GM19438 (cell line): ENCODE measurements around the gene CNTN5.

Experiments
- ATAC-seq: cut with Tn5 transposase; IDR thresholded peaks from one replicate; pipeline ENCODE4 v1.9.1; 2021; ENCODE audit warnings: low read depth; ENCODE audit not compliant: unreplicated experiment

Gene CNTN5

GRCh38 chr11:100356035-100356434, 1335.3 kb downstream of the CNTN5 start:
- no peak for ATAC-seq

DNA sequence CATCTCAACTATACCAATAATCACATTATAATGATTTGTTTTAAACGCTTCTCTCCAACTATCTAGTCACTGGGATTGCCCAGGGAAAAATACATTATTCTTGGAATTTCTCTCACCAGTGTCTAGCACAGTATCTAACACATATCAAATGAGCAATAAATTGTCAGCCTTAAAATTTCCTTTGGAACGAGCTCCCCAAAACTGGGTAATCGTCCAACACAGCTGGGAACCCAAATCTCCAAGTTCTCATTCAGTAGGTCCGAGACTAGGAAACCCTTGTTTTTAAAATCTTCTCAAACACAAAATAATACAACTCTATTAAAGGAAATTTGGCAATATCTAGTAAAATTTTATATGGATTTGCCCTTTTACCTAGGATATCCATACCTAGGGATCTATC, 1338.5 kb downstream of the CNTN5 start:
- ATAC-seq: no peak

GRCh38 chr11:100367892-100368291, 1347.1 kb downstream of the CNTN5 start:
- no peak for ATAC-seq

GRCh38 chr11:100383357-100383865, 1362.7 kb downstream of the CNTN5 start:
- no peak for ATAC-seq

DNA sequence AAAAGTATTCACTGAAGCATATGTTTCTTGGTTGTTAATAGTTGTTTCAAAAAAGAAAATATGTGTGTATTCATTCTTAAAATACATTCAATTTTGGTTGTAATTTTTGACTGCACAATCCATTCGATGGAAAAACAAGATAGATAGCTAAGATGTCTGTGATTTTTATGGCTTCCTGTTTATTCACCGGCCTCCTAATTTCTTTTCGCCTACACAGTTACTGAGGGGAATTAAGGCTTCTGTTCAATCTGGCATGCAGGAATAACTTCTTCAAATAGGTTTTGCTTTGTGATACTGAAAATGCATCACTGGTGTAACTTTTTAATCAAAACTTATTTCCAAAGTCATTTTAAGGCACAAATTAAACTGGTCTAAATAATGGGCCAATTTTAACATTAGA, 1375.5 kb downstream of the CNTN5 start:
- ATAC-seq: no peak

DNA sequence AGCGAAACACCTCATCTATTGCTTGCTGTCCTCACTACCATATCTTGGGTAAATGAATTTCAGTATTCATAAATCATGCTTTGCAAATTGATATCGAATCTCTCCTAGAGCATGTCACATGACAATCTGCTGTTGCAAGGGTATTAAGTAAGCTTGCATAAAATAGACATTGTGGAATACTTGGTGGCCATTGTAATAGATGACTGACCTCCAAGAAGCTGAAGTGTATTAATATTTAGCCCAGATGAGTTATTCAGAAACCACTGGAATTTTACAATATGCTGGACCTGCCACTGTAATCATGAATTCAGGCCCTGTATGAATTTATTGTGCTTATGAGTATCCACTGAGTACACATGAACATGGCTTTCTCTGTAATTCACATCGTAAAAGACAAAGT, 1376.7 kb downstream of the CNTN5 start:
- ATAC-seq: no peak

DNA sequence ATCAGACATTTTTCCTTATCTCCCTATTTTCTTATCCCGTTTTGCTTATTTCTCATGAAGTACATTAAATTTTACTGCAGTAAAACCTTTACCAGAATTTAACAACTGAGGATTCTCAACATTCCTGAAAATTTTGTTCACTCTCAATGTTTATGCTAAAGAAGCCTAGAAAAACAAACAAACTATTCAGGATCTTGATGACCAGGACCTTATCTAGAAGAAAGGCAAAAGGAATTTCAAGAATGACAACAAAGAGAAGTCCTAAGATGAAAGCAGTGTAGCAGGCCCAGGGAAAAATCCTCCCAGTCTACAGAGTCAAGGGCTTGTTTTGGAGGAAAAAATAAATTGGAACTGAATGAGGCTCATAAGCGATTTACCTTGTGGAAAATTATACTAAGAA, 1383.1 kb downstream of the CNTN5 start:
- ATAC-seq: no peak

- no peak for ATAC-seq
Observed at GRCh38 chr11:100404907-100405306, 1384.2 kb downstream of the CNTN5 start.
